ENCODE measurements around the gene DPH3.

Gene DPH3

GRCh38 chr3:16227566-16227965 lies 37.2 kb downstream of the DPH3 start:
- DNase-seq = no peak

GRCh38 chr3:16224325-16224724 lies 40.4 kb downstream of the DPH3 start:
- no peak for DNase-seq

DNA sequence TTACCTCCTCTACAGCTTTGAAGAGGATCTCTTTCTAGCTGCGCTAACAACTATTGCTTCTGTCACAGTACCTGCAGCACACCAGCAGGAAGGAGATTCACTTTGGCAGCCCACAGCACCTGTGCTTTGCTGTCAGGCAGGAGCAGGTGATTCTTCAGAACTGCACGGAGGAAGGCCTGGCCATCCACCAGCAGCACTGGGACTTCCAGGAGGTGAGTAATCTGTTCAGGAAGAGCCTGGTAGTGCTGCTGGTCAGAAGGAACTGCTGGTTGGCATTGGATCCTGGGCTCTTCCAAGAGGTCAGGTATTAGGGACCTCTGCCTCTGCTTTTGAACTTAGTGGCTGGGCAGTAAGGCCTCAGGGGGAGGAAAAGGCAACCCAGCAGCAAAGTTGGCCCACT lies 42.2 kb downstream of the DPH3 start:
- DNase-seq = no peak

DNA sequence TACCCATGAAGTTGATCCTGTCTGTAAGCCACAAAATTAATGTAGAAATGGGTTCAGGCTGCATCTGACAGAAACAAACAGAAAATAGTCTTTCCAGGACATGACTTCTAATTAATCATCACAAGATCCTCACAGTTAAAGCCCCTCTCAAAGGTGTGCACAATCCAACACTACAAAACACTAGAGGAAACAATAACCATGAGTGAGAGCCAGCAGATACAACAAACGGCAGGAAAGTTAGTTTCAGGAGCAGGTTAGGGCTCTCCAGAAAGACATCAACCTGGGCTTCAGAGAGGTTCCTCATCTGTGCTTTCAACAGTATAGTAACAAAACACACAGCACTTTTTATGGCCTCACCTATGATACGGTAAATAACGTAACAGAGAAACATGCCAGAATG lies 42.8 kb downstream of the DPH3 start:
- no peak for DNase-seq

DNA sequence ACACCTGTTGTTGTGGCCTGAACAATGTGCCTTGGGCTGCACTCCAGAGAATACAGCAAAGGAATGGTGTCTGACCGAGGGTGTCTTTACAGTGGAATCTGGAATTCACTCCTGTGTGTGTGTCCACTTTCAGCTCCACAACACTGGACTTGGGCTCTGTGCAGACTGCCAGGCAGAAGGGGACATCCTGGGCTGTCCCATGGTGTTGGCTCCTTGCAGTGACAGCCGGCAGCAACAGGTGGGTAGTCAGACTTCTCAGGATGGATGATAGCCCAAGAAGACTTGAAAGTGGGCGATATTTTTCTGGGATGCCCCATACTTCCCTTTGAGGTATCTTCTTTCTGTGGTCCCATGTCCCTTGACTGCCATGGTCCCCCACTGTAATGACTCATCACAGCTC lies 45.0 kb downstream of the DPH3 start:
- no peak for DNase-seq

DNA sequence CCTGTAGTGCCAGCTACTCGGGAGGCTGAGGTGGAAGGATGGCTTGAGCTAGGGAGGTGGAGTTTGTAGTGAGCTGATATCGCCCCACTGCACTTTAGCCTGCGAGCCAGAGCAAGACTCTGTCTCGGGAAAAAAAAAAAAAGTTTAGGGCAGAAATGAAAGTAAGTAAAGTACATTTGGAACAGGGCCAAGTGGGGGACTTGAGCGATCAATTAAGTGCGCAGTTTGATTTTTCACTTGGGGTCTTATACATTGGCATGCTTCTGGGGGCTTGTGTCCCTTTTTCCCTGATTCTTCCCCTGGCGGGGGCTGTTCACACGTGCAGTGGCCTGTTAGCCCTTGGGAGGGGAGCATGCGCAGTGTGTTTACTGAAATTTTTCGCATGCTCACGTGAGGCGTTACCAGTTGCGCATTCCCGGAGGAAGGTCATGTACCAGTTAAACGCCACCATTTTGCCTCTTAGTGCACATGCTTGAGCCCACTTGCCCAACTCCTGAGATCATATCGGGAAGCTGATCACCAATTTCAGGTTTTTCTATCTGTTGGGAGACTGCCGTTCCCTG lies 48.3 kb downstream of the DPH3 start:
- DNase-seq = no peak

GRCh38 chr3:16214366-16214765 lies 50.4 kb downstream of the DPH3 start:
- no peak for DNase-seq

DNA sequence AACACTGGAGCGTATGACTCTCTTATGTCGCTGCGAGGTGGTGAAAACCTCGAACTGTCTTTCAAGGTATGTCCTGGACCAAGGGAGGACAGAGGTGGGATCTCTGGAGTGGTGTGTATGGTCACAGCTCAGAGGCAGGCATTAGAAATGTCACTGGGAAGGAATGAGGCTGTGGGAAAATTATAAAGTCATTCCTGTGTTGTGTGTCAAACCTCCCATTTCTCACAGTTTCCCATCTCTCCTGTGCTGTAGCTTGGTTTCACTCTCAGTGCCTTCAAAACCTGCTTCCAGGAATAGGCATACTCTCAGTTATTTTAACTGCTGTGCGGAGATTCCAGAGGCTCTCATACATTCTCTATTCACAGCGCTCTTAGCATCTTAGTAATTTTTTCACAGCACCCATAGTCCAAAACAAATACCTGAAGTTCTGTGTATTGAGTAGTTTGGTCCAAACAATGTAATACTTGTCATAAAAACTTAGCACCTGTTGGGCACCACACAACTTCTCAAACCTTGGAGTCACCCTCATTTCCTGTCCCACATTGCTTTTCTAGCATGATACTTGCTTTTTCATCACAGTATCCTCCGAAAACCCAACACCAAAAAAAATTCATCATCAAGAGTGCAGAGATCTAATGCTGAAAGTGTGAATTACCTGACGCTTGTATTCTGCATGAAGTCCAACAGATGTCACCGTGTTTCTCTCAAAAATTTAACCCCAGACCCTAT lies 53.4 kb downstream of the DPH3 start:
- DNase-seq = no peak

Measured in activated naive CD4-positive, alpha-beta T cell (primary cell).